HepG2 (cell line): ENCODE measurements around the gene TMEM221. TPM values are rescaled to one million over a fixed set of nuclear protein-coding genes. Genes with fewer than 3 reads are reported as not detected.

ENCODE experiments used
- ATAC-seq: fragments of 200-7000 bp; cut with Tn5 transposase; 3 replicates; pipeline ENCODE4 v1.9.1; 2020; ENCODE audit warnings: mild to moderate bottlenecking, moderate library complexity
- BruUV-seq: library from RNA; stranded (reverse); fragments of 400-500 nt; replicated peaks from 2 replicates; lab custom pipeline; 2021; lab: Mats Ljungman, UMichigan
- CTCF ChIA-PET: fragments of 300-600 bp; formaldehyde crosslinking; extraction: SDS; loops from one replicate; lab custom pipeline; 2021; ENCODE audit warnings: low total read pairs, inconsistent platforms, low intra/inter-chr PET ratio; lab: Yijun Ruan, JAX
- POLR2A ChIA-PET: fragments of 350-600 bp; sonication (Branson Sonifier 250); formaldehyde crosslinking; loops from one replicate; lab custom pipeline; 2020; ENCODE audit warnings: antibody characterized with exemption, inconsistent platforms; lab: Yijun Ruan, JAX
- DNase-seq: peaks from one replicate; pipeline ENCODE4 v3.0.0-alpha.2; 2015; ENCODE audit warnings: low spot score
- FAIRE-seq: peaks from 3 replicates; lab custom pipeline; 2011; peaks lifted over from hg19 to GRCh38; lab: Jason Lieb, UNC
- H2AFZ ChIP-seq: one replicate; pipeline ENCODE4 v1.6.1; 2011; ENCODE audit warnings: low read length, inconsistent platforms
- H3K27ac ChIP-seq: fragments of 300-600 bp; 3 replicates; pipeline ENCODE4 v1.8.0; 2011; ENCODE audit warnings: mixed run types, mild to moderate bottlenecking, mixed read lengths, low read length, inconsistent platforms; ENCODE audit not compliant: insufficient read depth; ENCODE audit errors: extremely low read length
- H3K27me3 ChIP-seq, 2 experiments: fragments of 200-600 bp in 1 of 2; 2 replicates in 1 of 2; 3 replicates in 1 of 2; pipeline versions ENCODE4 v1.6.0 to v1.8.0; 2011; ENCODE audit warnings: low read length in 2 of 2, mild to moderate bottlenecking in 2 of 2, moderate library complexity in 2 of 2, inconsistent platforms in 1 of 2; ENCODE audit not compliant: insufficient read depth in 2 of 2, control insufficient read depth in 1 of 2
- H3K36me3 ChIP-seq, 2 experiments: fragments of 200-600 bp in 1 of 2; replicated peaks in 1 of 2; 2 replicates in 1 of 2; 3 replicates in 1 of 2; pipeline versions ENCODE4 v1.5.1 to v1.8.0; 2011; ENCODE audit warnings: low read length in 2 of 2, inconsistent platforms in 1 of 2; ENCODE audit not compliant: insufficient read depth in 2 of 2, control insufficient read depth in 1 of 2
- H3K4me1 ChIP-seq: 2 replicates; pipeline ENCODE4 v1.5.1; 2012; ENCODE audit warnings: low read length, inconsistent platforms; ENCODE audit not compliant: insufficient read depth
- H3K4me2 ChIP-seq: 2 replicates; pipeline ENCODE4 v1.6.0; 2011; ENCODE audit warnings: low read depth, low read length, inconsistent platforms
- H3K4me3 ChIP-seq, 3 experiments: fragments of 200-600 bp in 1 of 3; sonication (generic), shearing (Covaris generic) in 1 of 3; replicated peaks in 1 of 3; 2 replicates each; pipeline ENCODE4 v1.5.1; 2011 to 2016; ENCODE audit warnings: low read length in 3 of 3, inconsistent platforms in 2 of 3, low read depth in 2 of 3, mild to moderate bottlenecking in 2 of 3, control low read depth in 1 of 3, mixed read lengths in 1 of 3; ENCODE audit not compliant: insufficient read depth in 1 of 3
- H3K79me2 ChIP-seq: one replicate; pipeline ENCODE4 v1.6.1; 2011; ENCODE audit warnings: low read length, inconsistent platforms; ENCODE audit not compliant: insufficient read depth
- H3K9ac ChIP-seq: 2 replicates; pipeline ENCODE4 v1.6.0; 2011; ENCODE audit warnings: mild to moderate bottlenecking, low read depth, low read length, inconsistent platforms; ENCODE audit not compliant: insufficient read depth
- H3K9me3 ChIP-seq: 2 replicates; pipeline ENCODE4 v1.5.1; 2012; ENCODE audit warnings: mild to moderate bottlenecking, low read length
- H4K20me1 ChIP-seq: 2 replicates; pipeline ENCODE4 v1.6.0; 2011; ENCODE audit warnings: inconsistent platforms, mild to moderate bottlenecking, low read length, moderate library complexity; ENCODE audit not compliant: insufficient read depth
- BRCA1 ChIP-seq: sonication (generic); formaldehyde crosslinking; IDR thresholded peaks from 2 replicates; pipeline ENCODE4 v1.4.0; 2020; ENCODE audit warnings: missing genetic modification reagents
- CENPBD1 ChIP-seq: sonication (generic); formaldehyde crosslinking; IDR thresholded peaks from 2 replicates; pipeline ENCODE4 v1.8.0; 2022; ENCODE audit warnings: missing genetic modification reagents, low read depth, mild to moderate bottlenecking, borderline replicate concordance
- MNT ChIP-seq: fragments of 450-650 bp; IDR thresholded peaks from 2 replicates; pipeline ENCODE4 v1.6.1; 2016
- SOX6 ChIP-seq, 2 experiments: fragments of 450-650 bp in 1 of 2; sonication (generic) in 1 of 2; formaldehyde crosslinking in 1 of 2; IDR thresholded peaks; 2 replicates each; pipeline versions ENCODE4 v1.4.0 to v1.6.1; 2017 to 2020; ENCODE audit warnings: antibody characterized with exemption in 1 of 2, mild to moderate bottlenecking in 1 of 2, missing genetic modification reagents in 1 of 2
- TBX2 ChIP-seq: sonication (generic); formaldehyde crosslinking; IDR thresholded peaks from 2 replicates; pipeline ENCODE4 v1.5.0; 2020; ENCODE audit warnings: missing genetic modification reagents, mild to moderate bottlenecking, borderline replicate concordance
- TEAD3 ChIP-seq: optimal IDR thresholded peaks from 2 replicates; pipeline ENCODE3; 2016; ENCODE audit warnings: borderline replicate concordance
- ZFP36 ChIP-seq: fragments of 150-350 bp; IDR thresholded peaks from 2 replicates; pipeline ENCODE4 v1.6.1; 2018; ENCODE audit warnings: borderline replicate concordance, low read length, low read depth; ENCODE audit not compliant: partially characterized antibody
- ZNF264 ChIP-seq: sonication (generic); formaldehyde crosslinking; IDR thresholded peaks from 2 replicates; pipeline ENCODE4 v1.4.0; 2020; ENCODE audit warnings: missing genetic modification reagents
- ZNF407 ChIP-seq: sonication (generic); formaldehyde crosslinking; IDR thresholded peaks from one replicate; pipeline ENCODE4 v1.5.1; 2020; ENCODE audit warnings: mild to moderate bottlenecking, missing genetic modification reagents; ENCODE audit errors: not compliant biosample characterization
- WGBS: methylation state at CpG from one replicate; pipeline ENCODE4 v1.1.6; 2017; ENCODE audit warnings: low lambda C conversion rate; 5-methylcytosine and 5-hydroxymethylcytosine counted together
- in situ Hi-C: cut with HindIII; loops from 2 replicates; pipeline ENCODE4 v1.10.0; 2017; ENCODE audit warnings: low pct_unique_long_range_greater_than_20kb; ENCODE audit not compliant: extremely low pct_ligation_motif_present
- intact Hi-C: fragments of 100-400 bp; cut with micrococcal nuclease; formaldehyde crosslinking; loops from one replicate; pipeline ENCODE4 v1.10.0; 2022; ENCODE audit not compliant: unreplicated experiment
- polyA plus RNA-seq, 8 experiments: library from polyadenylated mRNA; depleted of rRNA in 3 of 8; stranded (reverse) in 7 of 8; unstranded in 1 of 8; fragments of >200 nt; fragmentation: Illumina TruSeq in 4 of 8; extraction: Trizol in 4 of 8; gene quantifications; 2 replicates each; pipeline versions ENCODE4 v1.2.1 to v1.2.3, GENCODE V29; 2011 to 2016; ENCODE audit warnings: low read depth in 4 of 8, missing spikeins in 1 of 8, mixed read lengths in 1 of 8; ENCODE audit not compliant: insufficient read depth in 1 of 8
- total RNA-seq, 5 experiments: library from RNA; depleted of rRNA; stranded (reverse); fragments of >200 nt; fragmentation: Illumina TruSeq; extraction: Trizol; gene quantifications; 2 replicates each; pipeline ENCODE4 v1.2.3, GENCODE V29; 2016; ENCODE audit warnings: low read depth in 1 of 5

The TMEM221 gene
- total and polyA plus RNA-seq, 2 of the 13 experiments (the other 11 are each of a cell fraction or from before 2014, with no cell fraction given) = 0.33 to 0.77 TPM

- Histone ChIP-seq H3K79me2 (no peaks in the 10 kb centered on the region), H2AFZ (no peak overlapping the region), H3K4me2 (no peak overlapping the region), H3K9ac (no peak overlapping the region), H4K20me1 (0 out of 2 replicates have a peak, but pooled peaks cover 4% of the 10 kb centered on the region), H3K4me3 (no peak overlapping the region), H3K27me3 (no peaks in the 10 kb centered on the region), H3K4me1 (peaks cover 15% of the 10 kb centered on the region), H3K36me3 (peaks cover 1 to 4% of the 10 kb centered on the region in 2 experiments; a peak in 1 of 5 replicates), H3K9me3 (no peaks in the 10 kb centered on the region), H3K27ac (no peak overlapping the region)
- ChIA-PET POLR2A (no interaction called here), CTCF (no interaction called here)
- BruUV-seq = no TSS peak
- 94% methylated on average over 4 of the region's 4 CpGs for WGBS
- ATAC-seq (no peak), FAIRE-seq (no peak), DNase-seq (no peak)
- TF ChIP-seq CENPBD1 (no peak), BRCA1 (CRISPR knock-in tag) (no peak), ZFP36 (no peak), ZNF407 (CRISPR knock-in tag) (no peak), SOX6 (IDR thresholded peaks at IDR 0.05) (no peak), SOX6 (CRISPR knock-in tag; IDR thresholded peaks at IDR 0.05) (no peak), MNT (no peak), TBX2 (CRISPR knock-in tag) (no peak), ZNF264 (CRISPR knock-in tag) (no peak), TEAD3 (CRISPR knock-in tag) (no peak)
- intact Hi-C loops = no loop called here
- in situ Hi-C loops = no loop called here
Measured at GRCh38 chr19:17490411-17490810, 41.9 kb upstream of the TMEM221 start.
